DOHH2 (cell line): ENCODE data around the gene NR2C2.

ENCODE experiments used
- CTCF ChIP-seq: fragments of 200-600 bp; sonication (generic); IDR thresholded peaks from one replicate; pipeline ENCODE4 v1.5.1; 2014; ENCODE audit warnings: antibody characterized with exemption, mild to moderate bottlenecking, low read depth, low read length; ENCODE audit not compliant: poor library complexity, severe bottlenecking
- EZH2phosphoT487 ChIP-seq: fragments of 200-600 bp; sonication (generic); IDR thresholded peaks from 2 replicates; pipeline ENCODE4 v1.6.1; 2017; ENCODE audit warnings: borderline replicate concordance, mild to moderate bottlenecking, antibody characterized with exemption, low read length, moderate library complexity, mixed read lengths

DNA sequence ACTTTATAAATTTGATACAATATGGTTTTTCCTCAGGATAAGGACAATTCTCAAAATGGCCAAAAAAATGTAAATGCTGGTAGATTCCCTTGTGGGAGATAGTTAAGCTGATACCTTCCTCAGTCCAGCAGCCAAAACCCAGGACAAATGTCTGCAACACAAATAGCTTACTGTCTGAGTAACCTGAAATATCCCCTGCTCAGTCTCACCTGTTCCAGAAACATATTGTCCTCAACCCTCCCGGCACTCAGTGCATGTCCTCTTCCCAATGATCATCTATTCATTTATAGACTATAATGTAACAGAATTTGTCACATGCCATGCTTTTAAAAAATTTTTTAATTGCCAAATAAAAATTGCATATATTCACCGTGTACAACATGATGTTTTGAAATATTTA, 139.3 kb downstream of the NR2C2 start:
- no peak for TF ChIP-seq CTCF
- TF ChIP-seq EZH2phosphoT487 = no peak
